ENCODE measurements around the gene IGFBP6.

DNA sequence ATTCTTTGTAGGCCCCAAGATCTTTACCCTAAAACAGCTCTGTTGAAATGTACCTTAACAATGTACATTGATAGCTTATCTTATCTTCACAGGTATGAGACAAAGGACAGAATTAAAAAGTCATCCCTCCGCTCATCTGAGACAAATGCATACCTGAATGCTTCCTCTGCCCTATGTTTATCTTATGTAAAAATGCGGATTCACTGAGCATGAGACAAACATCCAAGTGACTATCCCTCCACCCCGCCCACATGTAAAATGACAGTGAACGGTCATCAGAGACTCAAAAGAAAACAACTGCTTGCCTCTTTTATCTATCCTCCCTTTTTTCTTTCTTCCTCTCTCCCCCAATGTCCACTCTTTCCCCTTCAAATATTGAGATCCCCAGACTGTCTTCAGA lies 45.9 kb downstream of the IGFBP6 start:
- no peak for TF ChIP-seq POLR2A (IDR thresholded peaks at IDR 0.05; ENCODE audit: low read length)
- no peak for TF ChIP-seq BHLHE40 (IDR thresholded peaks at IDR 0.05; ENCODE audit: low read depth, low read length)

All from A549 (cell line).